Naive B cell (primary cell): ENCODE data around the gene FHOD3. TPM values are rescaled to one million over a fixed set of nuclear protein-coding genes. Genes with fewer than 3 reads are reported as not detected.

ENCODE experiments used
- ATAC-seq, 2 donors: fragments of 150-1000 bp; cut with Tn5 transposase; 2 replicates each; pipeline ENCODE4 v1.10.0; 2021; ENCODE audit warnings: low read depth in 2 of 2, mild to moderate bottlenecking in 2 of 2, moderate library complexity in 2 of 2
- DNase-seq: peaks from one replicate; pipeline ENCODE4 v3.0.0; 2022
- H3K27ac Mint-ChIP-seq, 6 donors: one replicate each; pipeline ENCODE4 v1.8.0; 2020 to 2022; ENCODE audit warnings: mild to moderate bottlenecking in 6 of 6, mixed read lengths in 6 of 6, moderate library complexity in 5 of 6, inconsistent platforms in 2 of 6
- H3K27me3 Mint-ChIP-seq, 3 donors: one replicate each; pipeline ENCODE4 v1.8.0; 2021 to 2022; ENCODE audit warnings: mixed read lengths in 3 of 3, mild to moderate bottlenecking in 1 of 3
- H3K36me3 Mint-ChIP-seq, 2 donors: one replicate each; pipeline ENCODE4 v1.8.0; 2020 to 2022; ENCODE audit warnings: mixed read lengths in 2 of 2, inconsistent platforms in 1 of 2, mild to moderate bottlenecking in 1 of 2
- H3K4me1 Mint-ChIP-seq, 3 donors: one replicate each; pipeline ENCODE4 v1.8.0; 2020 to 2022; ENCODE audit warnings: mixed read lengths in 3 of 3, inconsistent platforms in 1 of 3, mild to moderate bottlenecking in 1 of 3, moderate library complexity in 1 of 3
- H3K4me3 Mint-ChIP-seq, 8 donors: one replicate each; pipeline ENCODE4 v1.8.0; 2020 to 2022; ENCODE audit warnings: mild to moderate bottlenecking in 8 of 8, mixed read lengths in 8 of 8, moderate library complexity in 8 of 8, inconsistent platforms in 2 of 8
- H3K9me3 Mint-ChIP-seq, 7 donors: one replicate each; pipeline ENCODE4 v1.8.0; 2020 to 2022; ENCODE audit warnings: mixed read lengths in 7 of 7, mild to moderate bottlenecking in 5 of 7, inconsistent platforms in 2 of 7, moderate library complexity in 1 of 7
- polyA plus RNA-seq, 6 donors: library from polyadenylated mRNA; unstranded; fragments of 300-500 nt; fragmentation: Illumina TruSeq; gene quantifications; one replicate each; pipeline ENCODE4 v1.2.3, GENCODE V29; 2021; ENCODE audit warnings: low read depth in 6 of 6

Gene FHOD3
- polyA plus RNA-seq, 6 donors from 2014 or later, result not detected

GRCh38 chr18:36558234-36558633 lies 260.7 kb downstream of the FHOD3 start:
- peaks cover 12 to 28% (median 21%) of the 10 kb centered on the region in 3 donors for H3K27me3 Mint-ChIP-seq
- H3K4me1 Mint-ChIP-seq, result no peaks in the 10 kb centered on the region
- DNase-seq, result no peak
- H3K27ac Mint-ChIP-seq, result peak overlapping the region in 1 of 6 donors; percentile 44
- H3K9me3 Mint-ChIP-seq, result peaks cover 2 to 11% (median 6%) of the 10 kb centered on the region in 7 donors
- no peak for ATAC-seq
- H3K4me3 Mint-ChIP-seq, result no peak overlapping the region
- H3K36me3 Mint-ChIP-seq, result no peaks in the 10 kb centered on the region

DNA sequence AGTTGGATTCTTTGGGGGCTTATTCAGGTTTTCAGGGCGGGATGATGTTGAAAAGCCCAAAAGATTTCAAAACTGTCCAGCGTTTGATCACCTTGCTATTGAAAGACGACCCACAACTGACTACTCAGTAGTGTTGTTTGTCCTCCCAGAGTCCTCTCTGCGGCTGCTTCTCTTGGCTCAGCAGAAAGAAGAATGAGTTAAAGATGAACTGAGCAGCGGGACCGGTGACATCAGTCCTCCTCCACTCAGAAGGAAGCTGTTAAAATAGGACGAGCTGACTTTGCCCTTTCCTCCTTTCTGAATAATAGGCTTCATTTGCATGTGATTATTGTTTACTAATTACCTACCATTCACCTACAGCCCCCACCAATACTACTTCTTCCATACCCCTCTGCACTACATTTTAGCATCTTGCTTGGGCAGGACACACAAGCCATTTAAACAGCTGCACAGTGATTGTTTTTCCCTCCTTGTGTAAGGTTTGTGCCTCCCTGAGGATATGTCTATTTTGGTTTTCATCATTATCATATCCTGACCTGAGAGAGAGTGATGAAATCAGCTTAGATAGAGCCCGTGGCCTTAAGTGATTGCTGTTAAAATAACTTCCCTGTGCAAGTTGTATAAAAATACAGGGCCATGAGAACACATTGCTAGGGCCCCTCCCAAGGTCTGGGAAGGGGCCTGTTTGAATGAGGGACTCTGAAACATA lies 261.8 kb downstream of the FHOD3 start:
- peak overlapping the region in 1 of 8 donors; percentile 2 for H3K4me3 Mint-ChIP-seq
- H3K27ac Mint-ChIP-seq, result peak overlapping the region in 1 of 6 donors; percentile 52
- H3K9me3 Mint-ChIP-seq, result peaks cover 0 to 6% (median 3%) of the 10 kb centered on the region in 7 donors
- no peaks in the 10 kb centered on the region for H3K4me1 Mint-ChIP-seq
- no peaks in the 10 kb centered on the region for H3K36me3 Mint-ChIP-seq
- DNase-seq (no peak), ATAC-seq (no peak)
- peaks cover 19 to 28% (median 21%) of the 10 kb centered on the region in 3 donors for H3K27me3 Mint-ChIP-seq

- DNase-seq, result no peak
- no peak for ATAC-seq
- no peaks in the 10 kb centered on the region for H3K4me1 Mint-ChIP-seq
- H3K4me3 Mint-ChIP-seq, result no peak overlapping the region
- no peak overlapping the region for H3K27ac Mint-ChIP-seq
- no peaks in the 10 kb centered on the region for H3K36me3 Mint-ChIP-seq
- peaks cover 27 to 36% (median 30%) of the 10 kb centered on the region in 3 donors for H3K27me3 Mint-ChIP-seq
- peaks cover 0 to 6% (median 3%) of the 10 kb centered on the region in 7 donors for H3K9me3 Mint-ChIP-seq
These were observed 262.7 kb downstream of the FHOD3 start for GRCh38 chr18:36560187-36560586.

DNA sequence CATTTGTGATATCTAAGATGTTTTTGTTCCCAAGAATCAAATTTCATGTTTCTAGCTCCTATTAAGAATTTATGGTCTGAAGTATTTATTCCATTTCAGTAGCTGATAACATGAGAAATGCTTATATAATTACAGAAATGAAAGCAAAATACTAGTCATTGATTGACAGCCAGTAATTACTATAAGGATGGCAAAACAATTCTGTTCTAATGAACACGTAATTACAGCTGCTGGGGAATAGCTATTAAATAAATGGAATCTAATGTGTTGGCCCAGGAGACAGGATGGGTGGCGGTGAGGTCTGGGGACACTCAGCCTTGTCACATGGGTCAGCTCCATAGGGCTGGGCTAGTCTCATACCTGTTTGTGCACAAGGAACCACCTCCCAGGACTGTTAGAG lies 263.5 kb downstream of the FHOD3 start:
- H3K9me3 Mint-ChIP-seq, result peaks cover 0 to 6% (median 3%) of the 10 kb centered on the region in 7 donors
- H3K27me3 Mint-ChIP-seq, result peaks cover 30 to 37% (median 36%) of the 10 kb centered on the region in 3 donors
- H3K4me1 Mint-ChIP-seq, result no peaks in the 10 kb centered on the region
- no peak for ATAC-seq
- H3K36me3 Mint-ChIP-seq, result no peaks in the 10 kb centered on the region
- H3K4me3 Mint-ChIP-seq, result no peak overlapping the region
- no peak for DNase-seq
- no peak overlapping the region for H3K27ac Mint-ChIP-seq

DNA sequence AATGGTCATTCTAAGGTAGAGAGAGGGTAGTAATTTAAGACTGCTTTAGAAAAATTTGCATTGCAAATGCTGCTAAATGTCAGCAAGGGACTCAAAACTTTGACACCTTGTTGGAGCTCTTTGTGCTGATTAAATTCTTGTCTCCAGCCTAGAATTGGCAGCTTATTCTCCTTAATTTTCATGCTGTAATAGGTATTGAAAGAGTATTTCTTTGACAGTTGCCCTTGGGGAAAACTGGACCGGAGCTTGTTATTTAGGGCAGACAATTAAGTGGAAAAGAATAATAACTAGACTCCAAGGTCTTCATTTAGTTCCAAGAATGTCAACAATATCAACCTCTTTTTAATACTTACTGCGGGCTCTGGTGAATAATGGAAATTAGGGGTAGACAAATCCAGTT lies 267.3 kb downstream of the FHOD3 start:
- H3K9me3 Mint-ChIP-seq, result peaks cover 0 to 1% (median 0%) of the 10 kb centered on the region in 7 donors
- peaks cover 20 to 31% (median 29%) of the 10 kb centered on the region in 3 donors for H3K27me3 Mint-ChIP-seq
- H3K4me3 Mint-ChIP-seq, result no peak overlapping the region
- no peaks in the 10 kb centered on the region for H3K4me1 Mint-ChIP-seq
- DNase-seq, result no peak
- H3K36me3 Mint-ChIP-seq, result no peaks in the 10 kb centered on the region
- ATAC-seq, result no peak
- no peak overlapping the region for H3K27ac Mint-ChIP-seq

DNA sequence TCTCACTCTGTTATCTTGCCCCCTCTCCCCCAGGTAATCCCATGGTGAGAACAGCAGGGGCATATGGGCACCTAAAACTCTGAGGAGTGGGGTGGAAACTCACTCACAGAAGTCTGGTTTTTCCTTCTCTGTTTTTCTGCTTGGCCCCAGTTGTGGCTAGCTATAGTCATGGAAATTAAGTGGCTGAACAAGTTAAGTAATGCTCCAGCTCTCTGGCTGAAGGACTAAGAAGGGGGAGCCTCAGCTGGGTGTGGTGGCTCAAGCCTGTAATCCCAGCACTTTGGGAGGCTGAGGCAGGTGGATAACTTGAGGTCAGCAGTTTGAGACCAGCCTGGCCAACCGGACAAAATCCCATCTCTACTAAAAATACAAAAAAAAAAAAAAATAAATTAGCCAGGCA lies 270.3 kb downstream of the FHOD3 start:
- H3K27me3 Mint-ChIP-seq, result peaks cover 22 to 31% (median 29%) of the 10 kb centered on the region in 3 donors
- ATAC-seq, result no peak
- H3K4me3 Mint-ChIP-seq, result no peak overlapping the region
- no peaks in the 10 kb centered on the region for H3K36me3 Mint-ChIP-seq
- DNase-seq, result no peak
- peaks cover 0 to 1% (median 0%) of the 10 kb centered on the region in 7 donors for H3K9me3 Mint-ChIP-seq
- no peaks in the 10 kb centered on the region for H3K4me1 Mint-ChIP-seq
- peak overlapping the region in 1 of 6 donors; percentile 36 for H3K27ac Mint-ChIP-seq

DNA sequence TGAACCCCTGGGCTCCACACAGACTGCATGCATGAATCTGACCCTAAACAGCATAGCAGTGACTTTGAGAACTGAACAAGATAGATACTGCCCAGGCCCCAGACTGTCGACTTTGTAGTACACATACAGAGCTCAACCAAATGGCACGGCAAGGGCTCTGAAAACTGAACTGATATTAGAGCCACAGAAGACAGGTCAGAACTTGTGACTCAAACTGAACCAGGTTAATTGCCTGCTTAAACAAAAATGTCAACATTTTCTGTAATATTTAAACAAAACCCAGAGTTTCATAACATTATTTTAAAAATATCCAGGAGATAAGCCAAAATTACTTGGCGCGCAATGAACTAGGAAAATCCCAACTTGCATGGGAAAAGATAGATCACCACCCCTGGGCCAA lies 271.0 kb downstream of the FHOD3 start:
- Mint-ChIP-seq H3K9me3 (peaks cover 0 to 1% (median 0%) of the 10 kb centered on the region in 7 donors), H3K36me3 (no peaks in the 10 kb centered on the region), H3K27ac (no peak overlapping the region), H3K4me1 (no peaks in the 10 kb centered on the region), H3K4me3 (no peak overlapping the region), H3K27me3 (peaks cover 20 to 31% (median 28%) of the 10 kb centered on the region in 3 donors)
- ATAC-seq, result no peak
- DNase-seq, result no peak

DNA sequence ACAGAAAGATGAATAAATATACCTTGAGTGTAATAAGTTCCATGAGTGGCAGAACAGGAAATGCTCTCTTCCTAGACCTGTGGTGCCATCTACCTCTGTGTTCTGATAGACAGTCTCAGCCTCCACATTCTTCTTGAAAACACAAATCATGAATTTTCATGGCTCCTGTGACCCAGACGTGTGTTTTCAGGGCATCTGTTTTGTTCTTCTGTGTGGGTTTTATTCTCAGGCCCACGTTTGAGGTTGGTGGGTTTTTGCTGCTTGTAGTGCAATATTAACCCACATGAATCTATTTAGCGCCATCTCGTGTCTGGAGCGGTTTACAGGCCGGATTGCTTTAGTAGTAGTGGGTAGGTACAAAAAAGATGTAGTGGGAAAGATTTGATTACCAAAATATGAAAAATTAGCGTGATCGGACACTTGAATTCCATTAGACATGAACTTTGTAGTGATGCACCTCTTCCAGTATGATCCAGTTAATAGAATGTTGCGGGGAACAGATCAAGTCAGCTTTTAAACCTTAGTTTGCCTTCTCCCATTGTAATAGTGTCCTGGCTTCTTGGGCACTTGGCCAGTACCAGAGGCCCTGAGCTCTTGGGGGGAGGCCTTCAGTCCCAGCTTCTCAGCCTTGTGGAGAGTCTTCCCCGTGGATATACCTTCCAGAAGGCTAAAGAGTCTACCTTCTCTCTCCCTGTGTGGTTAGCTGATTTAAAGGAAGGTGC lies 274.8 kb downstream of the FHOD3 start:
- no peak for DNase-seq
- Mint-ChIP-seq H3K4me3 (no peak overlapping the region), H3K9me3 (peaks cover 0 to under 1% (median 0%) of the 10 kb centered on the region in 7 donors), H3K36me3 (no peaks in the 10 kb centered on the region), H3K4me1 (no peaks in the 10 kb centered on the region), H3K27me3 (peaks cover under 1 to 3% (median 2%) of the 10 kb centered on the region in 3 donors), H3K27ac (peak overlapping the region in 2 of 6 donors; percentile 20 to 64)
- no peak for ATAC-seq

DNA sequence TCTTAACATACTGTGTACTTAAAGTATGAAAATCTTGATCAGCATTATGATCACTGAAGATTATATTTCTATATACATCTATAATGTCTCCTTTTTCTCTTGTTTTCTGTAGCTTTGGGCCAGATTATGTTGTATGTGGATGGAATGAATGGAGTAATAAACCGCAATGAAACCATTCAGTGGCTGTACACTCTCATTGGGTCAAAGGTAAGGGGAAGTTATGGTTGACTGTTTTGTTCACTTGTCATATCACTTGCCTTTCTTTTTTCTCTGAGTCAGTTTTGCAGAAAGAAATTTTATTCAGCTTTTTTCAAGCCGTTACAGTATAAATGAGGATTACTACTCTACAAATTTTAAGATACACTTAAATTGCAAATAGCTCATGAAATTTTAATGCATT lies 278.8 kb downstream of the FHOD3 start:
- no peaks in the 10 kb centered on the region for H3K4me1 Mint-ChIP-seq
- H3K36me3 Mint-ChIP-seq, result no peaks in the 10 kb centered on the region
- peaks cover 0 to 8% (median 1%) of the 10 kb centered on the region in 7 donors for H3K9me3 Mint-ChIP-seq
- no peak overlapping the region for H3K4me3 Mint-ChIP-seq
- peaks cover 0 to 11% (median 10%) of the 10 kb centered on the region in 3 donors for H3K27me3 Mint-ChIP-seq
- ATAC-seq, result no peak
- DNase-seq, result no peak
- H3K27ac Mint-ChIP-seq, result no peak overlapping the region

DNA sequence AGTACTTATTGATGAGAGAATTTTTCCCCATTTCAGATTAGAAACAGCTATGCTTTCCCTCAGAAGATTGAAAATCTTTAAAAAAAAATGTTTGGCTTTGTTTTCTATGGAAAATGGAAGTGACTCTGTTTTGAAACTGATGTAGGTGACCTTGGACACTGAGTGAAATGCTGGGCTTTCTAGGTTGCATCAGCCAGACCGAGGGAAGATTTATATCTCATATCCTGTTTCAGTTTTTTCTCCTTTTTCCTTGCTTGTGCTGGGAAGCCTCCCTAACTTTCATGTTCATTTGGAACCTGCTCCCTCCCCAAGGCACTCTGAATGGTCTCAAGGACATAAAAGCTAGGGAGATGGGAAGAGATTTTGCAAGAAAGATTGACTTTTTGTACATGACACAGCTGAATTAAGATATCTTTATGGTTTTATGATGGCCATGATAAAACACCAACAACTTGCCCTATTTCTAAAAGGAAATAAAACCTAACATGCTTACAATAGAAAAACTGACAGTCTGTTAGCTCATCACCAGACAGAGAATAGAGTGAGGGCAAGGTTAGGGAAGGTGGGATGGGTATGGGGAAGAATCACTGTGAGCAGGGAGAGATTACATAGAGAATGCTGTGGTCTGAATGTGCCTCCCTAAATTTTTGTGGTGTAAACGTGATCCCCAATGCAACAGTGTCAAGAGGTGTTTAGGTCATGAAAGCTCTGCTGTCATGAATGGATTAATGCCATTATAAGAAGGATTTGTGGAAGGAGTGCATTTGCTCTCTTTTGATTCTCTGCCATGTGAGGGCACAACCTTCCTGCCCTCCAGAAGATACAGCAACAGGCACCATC lies 281.6 kb downstream of the FHOD3 start:
- DNase-seq (no peak), ATAC-seq (no peak)
- peaks cover 0 to 11% (median 8%) of the 10 kb centered on the region in 3 donors for H3K27me3 Mint-ChIP-seq
- no peak overlapping the region for H3K4me3 Mint-ChIP-seq
- no peak overlapping the region for H3K27ac Mint-ChIP-seq
- no peaks in the 10 kb centered on the region for H3K4me1 Mint-ChIP-seq
- peaks cover 0 to 8% (median 1%) of the 10 kb centered on the region in 7 donors for H3K9me3 Mint-ChIP-seq
- H3K36me3 Mint-ChIP-seq, result no peaks in the 10 kb centered on the region

DNA sequence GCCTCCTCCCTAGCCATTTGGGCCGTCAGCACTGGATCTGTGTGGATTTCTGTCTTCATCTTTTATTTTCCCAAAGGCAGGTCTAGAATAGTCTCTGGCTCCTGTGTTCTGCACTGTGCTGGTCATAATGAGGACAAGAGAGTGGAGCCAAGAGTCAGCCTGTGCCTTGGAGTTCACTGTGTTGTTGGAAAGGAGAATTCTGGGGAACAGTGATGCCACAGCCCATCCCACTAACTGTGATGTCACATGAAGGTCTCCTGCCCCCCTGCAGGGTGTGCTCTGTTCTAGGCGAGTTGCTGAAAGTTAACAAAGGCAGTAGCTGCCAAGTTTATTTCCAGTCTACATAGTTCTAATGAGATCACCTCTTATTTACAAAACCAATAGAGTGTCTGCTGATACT lies 282.8 kb downstream of the FHOD3 start:
- Mint-ChIP-seq H3K4me1 (no peaks in the 10 kb centered on the region), H3K27ac (no peak overlapping the region), H3K4me3 (no peak overlapping the region), H3K36me3 (no peaks in the 10 kb centered on the region), H3K27me3 (peaks cover 0 to 11% (median 8%) of the 10 kb centered on the region in 3 donors), H3K9me3 (peaks cover 0 to 8% (median 1%) of the 10 kb centered on the region in 7 donors)
- no peak for ATAC-seq
- DNase-seq, result no peak

DNA sequence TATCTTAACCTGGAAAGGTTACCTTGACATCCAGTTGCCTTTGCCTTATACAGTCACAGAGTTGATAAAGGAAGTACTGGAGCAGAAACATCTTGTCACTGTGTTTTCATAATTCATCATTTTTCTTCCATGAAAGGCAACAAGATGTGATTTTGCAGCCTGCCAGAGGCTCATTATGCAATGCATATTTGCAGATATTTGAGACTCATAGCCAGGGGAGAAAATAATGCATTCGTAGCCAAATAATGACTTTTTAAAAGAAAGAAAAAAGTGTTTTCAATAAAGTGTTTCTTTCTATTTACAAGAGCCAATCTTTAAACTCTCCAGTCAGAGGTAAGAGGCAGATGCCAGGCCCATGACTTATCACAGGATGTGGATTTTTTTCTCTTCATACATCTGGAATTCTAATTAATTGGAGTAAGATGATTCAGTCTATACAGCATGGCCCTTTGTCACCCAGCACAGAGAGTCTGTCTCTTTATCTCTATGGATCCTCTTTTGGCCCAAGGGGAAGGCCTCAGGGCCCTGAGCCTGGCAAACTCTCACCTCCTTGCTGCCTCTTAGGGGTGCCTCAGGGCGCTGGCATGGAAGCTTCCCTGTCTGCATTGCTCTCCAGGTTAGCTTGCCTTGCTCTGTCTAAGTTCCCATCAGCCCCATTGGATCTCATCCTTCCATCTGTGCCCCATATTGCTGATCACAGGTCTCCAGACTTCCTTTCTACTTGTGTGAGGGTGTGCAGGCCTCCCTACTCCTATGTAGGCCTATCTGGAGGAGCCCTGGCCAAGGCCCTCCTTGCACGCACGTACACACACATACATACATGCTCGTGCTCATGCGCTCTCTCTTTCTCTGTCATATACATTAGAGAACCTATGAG lies 283.6 kb downstream of the FHOD3 start:
- Mint-ChIP-seq H3K27me3 (peaks cover 0 to 11% (median 8%) of the 10 kb centered on the region in 3 donors), H3K27ac (no peak overlapping the region), H3K36me3 (no peaks in the 10 kb centered on the region), H3K4me1 (no peaks in the 10 kb centered on the region), H3K4me3 (no peak overlapping the region), H3K9me3 (peaks cover 0 to 8% (median 1%) of the 10 kb centered on the region in 7 donors)
- DNase-seq, result no peak
- no peak for ATAC-seq
